Memory B cell (primary cell): ENCODE measurements around the gene ACTG2.
"Not testable (repeated sequence)": the region's sequence is repeated elsewhere in the genome, so short reads cannot be mapped to it uniquely, and the experiment has no call there.

ENCODE experiments used
- ATAC-seq: fragments of 150-1000 bp; cut with Tn5 transposase; 2 replicates; pipeline ENCODE4 v1.10.0; 2021; ENCODE audit warnings: low read depth, mild to moderate bottlenecking, moderate library complexity
- DNase-seq, 2 donors: peaks; one replicate each; pipeline ENCODE4 v3.0.0; 2022; ENCODE audit warnings: low spot score in 2 of 2
- H3K27ac Mint-ChIP-seq: one replicate; pipeline ENCODE4 v1.8.0; 2022; ENCODE audit warnings: mild to moderate bottlenecking, moderate library complexity, mixed read lengths
- H3K27me3 Mint-ChIP-seq: one replicate; pipeline ENCODE4 v1.8.0; 2022; ENCODE audit warnings: mixed read lengths
- H3K36me3 Mint-ChIP-seq: one replicate; pipeline ENCODE4 v1.8.0; 2022; ENCODE audit warnings: mild to moderate bottlenecking, mixed read lengths
- H3K4me1 Mint-ChIP-seq: one replicate; pipeline ENCODE4 v1.8.0; 2022; ENCODE audit warnings: mixed read lengths
- H3K4me3 Mint-ChIP-seq: one replicate; pipeline ENCODE4 v1.8.0; 2022; ENCODE audit warnings: mild to moderate bottlenecking, moderate library complexity, mixed read lengths
- H3K9me3 Mint-ChIP-seq: one replicate; pipeline ENCODE4 v1.8.0; 2022; ENCODE audit warnings: mixed read lengths

Gene ACTG2

DNA sequence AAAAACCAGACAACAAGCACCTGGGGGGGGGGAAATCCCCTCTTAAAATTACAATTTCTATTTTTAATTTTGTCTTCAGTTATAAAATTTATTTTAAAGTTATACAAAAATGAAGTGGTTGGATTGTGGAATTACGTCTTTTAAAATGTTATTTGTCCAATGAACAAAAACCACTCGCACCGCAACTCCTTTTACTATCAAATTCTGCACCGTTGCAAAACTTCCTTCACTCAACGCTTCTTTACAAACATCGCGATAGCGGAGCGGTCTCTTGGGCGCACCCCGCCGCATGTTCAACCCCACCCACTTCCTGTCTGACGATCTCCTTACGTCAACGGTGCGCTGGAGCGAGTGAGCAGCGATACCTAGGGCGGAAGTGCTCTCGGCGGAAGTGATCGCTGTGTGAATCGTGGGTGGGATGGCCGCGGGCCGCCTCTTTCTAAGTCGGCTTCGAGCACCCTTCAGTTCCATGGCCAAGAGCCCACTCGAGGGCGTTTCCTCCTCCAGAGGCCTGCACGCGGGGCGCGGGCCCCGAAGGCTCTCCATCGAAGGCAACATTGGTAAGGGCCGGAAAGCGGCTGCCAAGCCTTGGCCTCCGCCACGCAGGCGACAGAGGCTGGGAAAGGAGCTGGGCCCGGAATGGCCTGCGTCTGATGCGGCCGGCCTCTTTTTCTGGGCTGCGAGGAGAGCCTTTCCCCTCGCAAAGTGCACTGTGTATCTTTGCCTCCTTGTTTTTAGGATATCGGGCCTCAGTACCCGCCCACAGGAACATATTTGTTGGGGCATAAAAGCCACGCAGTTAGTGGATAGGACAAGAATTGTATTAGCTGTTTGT lies 33.9 kb downstream of the ACTG2 start, which contains the start of gene DGUOK:
Gene DGUOK (plus strand): TSS at position 388 of the 835 bp plus-strand sequence. CDS start 31 bp downstream, at position 419.
- peak; percentile 87 to 93 for DNase-seq
- no peaks in the 10 kb centered on the region for H3K27me3 Mint-ChIP-seq
- peak within 1 kb of the TSS; percentile 92 for H3K4me3 Mint-ChIP-seq
- H3K9me3 Mint-ChIP-seq: no peaks in the 10 kb centered on the region
- peak; percentile 98 for ATAC-seq
- H3K4me1 Mint-ChIP-seq: peaks cover 29% of the 10 kb centered on the region
- H3K27ac Mint-ChIP-seq: peak within 1 kb of the TSS; percentile 98
- H3K36me3 Mint-ChIP-seq: peaks cover 17% of the 10 kb centered on the region

DNA sequence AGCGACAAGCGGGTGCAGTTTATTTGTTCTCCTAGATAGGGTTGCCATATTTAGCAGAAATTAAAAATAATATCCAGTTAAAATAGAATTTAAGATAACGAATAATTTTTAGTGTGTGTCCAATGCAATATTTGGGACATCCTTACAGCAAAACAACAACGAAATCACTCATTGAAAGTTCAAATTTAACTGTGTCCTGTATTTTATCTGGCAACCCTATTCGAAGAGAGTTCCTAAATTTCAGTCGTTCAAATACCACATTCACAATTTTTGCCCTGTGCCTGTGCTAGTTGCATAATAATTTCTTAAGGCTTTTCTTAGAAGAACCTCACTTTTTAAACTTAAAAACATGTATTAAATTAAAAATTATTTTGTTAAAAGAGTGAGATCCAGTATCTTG lies 34.5 kb downstream of the ACTG2 start:
- Mint-ChIP-seq H3K36me3 (peaks cover 23% of the 10 kb centered on the region), H3K4me1 (peaks cover 35% of the 10 kb centered on the region), H3K27ac (peak overlapping the region; percentile 98), H3K4me3 (peak overlapping the region; percentile 92), H3K27me3 (no peaks in the 10 kb centered on the region), H3K9me3 (no peaks in the 10 kb centered on the region)
- no peak for ATAC-seq
- no peak for DNase-seq

DNA sequence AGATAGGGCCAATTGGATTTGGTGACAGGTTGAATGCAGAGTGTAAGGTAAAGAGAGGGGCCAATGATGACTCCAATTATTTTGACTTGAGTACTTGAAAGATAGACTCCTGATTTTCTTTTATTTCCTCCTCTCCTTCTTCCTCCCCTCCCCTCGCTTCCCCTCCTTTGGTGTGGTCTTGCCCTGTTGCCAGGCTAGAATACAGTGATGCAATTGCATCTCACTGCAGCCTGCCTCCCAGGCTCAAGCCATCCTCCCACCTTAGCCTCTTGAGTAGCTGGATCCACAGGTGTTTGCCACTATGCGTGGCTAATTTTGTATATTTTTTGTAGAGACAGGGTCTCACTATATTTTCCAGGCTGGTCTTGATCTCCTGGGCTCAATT lies 36.1 kb downstream of the ACTG2 start:
- no peak for ATAC-seq
- Mint-ChIP-seq H3K9me3 (no peaks in the 10 kb centered on the region), H3K4me3 (no peak overlapping the region), H3K27ac (peak overlapping the region; percentile 83), H3K27me3 (no peaks in the 10 kb centered on the region), H3K4me1 (peaks cover 40% of the 10 kb centered on the region), H3K36me3 (peaks cover 28% of the 10 kb centered on the region)
- no peak for DNase-seq

DNA sequence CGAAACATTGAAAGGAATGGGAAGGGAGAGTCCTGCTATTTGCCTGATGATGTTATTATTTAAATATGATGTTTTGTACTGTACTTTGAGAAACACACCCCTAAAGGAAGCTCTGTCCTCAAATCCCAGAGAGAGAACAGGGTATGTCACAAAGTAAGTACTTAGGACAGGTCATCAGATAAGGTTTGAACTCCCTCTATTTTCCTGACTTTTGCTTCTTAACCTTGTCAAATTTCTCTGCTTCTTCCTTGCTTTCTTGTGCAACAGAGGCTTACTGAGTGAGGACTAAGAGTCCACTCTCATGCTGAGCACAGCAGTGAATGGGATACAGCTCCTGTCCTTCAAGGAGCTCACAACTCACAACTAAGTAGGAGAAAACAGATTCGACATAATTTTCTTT lies 37.6 kb downstream of the ACTG2 start:
- H3K4me3 Mint-ChIP-seq: no peak overlapping the region
- peaks cover 43% of the 10 kb centered on the region for H3K4me1 Mint-ChIP-seq
- H3K27ac Mint-ChIP-seq: peak overlapping the region; percentile 83
- ATAC-seq: no peak
- H3K27me3 Mint-ChIP-seq: no peaks in the 10 kb centered on the region
- peaks cover 29% of the 10 kb centered on the region for H3K36me3 Mint-ChIP-seq
- H3K9me3 Mint-ChIP-seq: no peaks in the 10 kb centered on the region
- no peak for DNase-seq

DNA sequence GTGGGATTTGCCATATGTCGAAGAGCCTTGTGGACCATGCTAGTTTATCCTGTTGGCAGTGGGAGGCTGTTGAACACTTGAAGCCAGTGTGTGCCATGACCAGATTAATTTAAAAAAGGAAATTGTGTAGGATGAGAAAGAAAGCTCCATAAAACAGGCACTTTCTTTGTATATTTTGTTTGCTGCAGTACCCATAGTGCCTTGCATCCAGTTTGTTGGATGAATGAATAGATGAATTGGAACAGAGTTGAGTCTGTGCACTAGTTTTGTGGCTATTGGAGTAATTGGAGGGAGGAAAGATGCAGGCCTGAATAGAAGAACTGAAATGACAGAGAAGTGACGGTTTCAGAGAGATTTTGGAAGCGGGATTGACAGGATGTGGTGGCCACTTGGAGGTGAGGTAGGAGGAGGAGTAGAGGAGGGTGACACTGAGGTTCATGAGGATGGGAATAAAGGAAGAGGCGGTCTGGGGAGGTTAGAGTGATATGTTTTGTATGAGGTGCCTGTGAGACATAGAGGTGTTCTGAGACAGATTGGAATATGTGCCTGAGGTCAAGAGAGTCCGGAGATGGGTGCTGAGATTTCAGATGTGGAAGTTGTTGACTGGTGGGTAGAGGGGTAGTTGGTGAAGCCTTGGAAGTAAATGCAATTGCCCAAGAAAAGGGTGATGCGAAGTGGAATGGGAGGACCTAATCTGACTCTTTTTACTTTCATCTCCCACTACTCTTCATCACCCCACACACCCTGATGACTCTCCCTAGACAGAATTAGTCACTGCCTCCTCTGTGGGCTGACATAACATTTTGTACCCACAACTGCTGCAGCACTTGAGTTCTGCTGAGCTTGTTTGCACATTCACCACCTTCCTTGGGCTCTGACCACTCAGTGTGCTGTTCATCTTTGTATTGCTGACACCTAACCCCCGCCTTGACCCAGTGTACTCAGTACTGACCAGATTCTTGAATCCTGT lies 39.0 kb downstream of the ACTG2 start:
- ATAC-seq (no peak), DNase-seq (no peak)
- Mint-ChIP-seq H3K4me3 (no peak overlapping the region), H3K9me3 (no peaks in the 10 kb centered on the region), H3K27ac (peak overlapping the region; percentile 19), H3K36me3 (peaks cover 35% of the 10 kb centered on the region), H3K4me1 (peaks cover 49% of the 10 kb centered on the region), H3K27me3 (no peaks in the 10 kb centered on the region)

DNA sequence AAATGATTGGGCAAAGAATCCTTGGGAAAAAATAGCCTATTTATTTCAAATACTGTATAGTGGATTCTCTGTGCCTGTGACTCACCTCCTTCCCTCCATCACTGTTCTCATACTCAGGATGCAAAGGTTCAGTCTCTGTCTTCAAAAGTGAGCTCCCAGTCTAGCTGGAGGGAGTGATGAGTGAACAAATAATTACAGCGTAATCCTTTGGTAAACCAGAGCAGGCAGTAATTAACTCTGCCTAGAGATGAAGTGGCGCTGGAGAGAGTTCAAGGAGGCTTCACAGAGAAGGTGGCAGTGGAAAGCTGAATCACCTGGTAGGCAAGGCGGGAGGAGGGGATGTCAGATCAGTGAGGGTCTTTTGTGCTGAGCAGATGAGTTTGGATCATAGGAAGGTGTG lies 40.4 kb downstream of the ACTG2 start:
- Mint-ChIP-seq H3K9me3 (no peaks in the 10 kb centered on the region), H3K36me3 (peaks cover 38% of the 10 kb centered on the region), H3K4me1 (peaks cover 57% of the 10 kb centered on the region), H3K4me3 (no peak overlapping the region), H3K27ac (no peak overlapping the region), H3K27me3 (no peaks in the 10 kb centered on the region)
- DNase-seq: no peak
- ATAC-seq: no peak

DNA sequence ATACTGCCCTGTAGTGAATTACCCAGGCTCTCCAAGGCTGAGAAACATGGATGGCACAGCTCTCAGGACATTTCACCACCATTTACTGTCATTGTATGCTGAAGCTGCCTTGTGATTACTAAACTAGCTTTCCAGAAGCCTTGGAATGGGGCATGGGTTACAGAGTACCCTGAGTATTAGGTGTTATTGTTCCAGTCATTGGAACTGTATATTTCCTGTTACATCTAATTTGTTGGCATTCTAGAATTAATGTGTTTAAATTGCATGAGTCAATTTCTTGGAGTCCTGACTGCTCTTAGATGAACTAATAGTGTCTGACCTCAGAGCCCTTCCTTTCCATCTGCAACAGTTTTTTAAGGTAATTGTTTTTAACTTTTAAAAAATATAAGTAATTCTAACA lies 42.8 kb downstream of the ACTG2 start:
- no peaks in the 10 kb centered on the region for H3K9me3 Mint-ChIP-seq
- DNase-seq (no peak), ATAC-seq (no peak)
- peaks cover 43% of the 10 kb centered on the region for H3K4me1 Mint-ChIP-seq
- no peak overlapping the region for H3K4me3 Mint-ChIP-seq
- H3K27ac Mint-ChIP-seq: no peak overlapping the region
- no peaks in the 10 kb centered on the region for H3K27me3 Mint-ChIP-seq
- peaks cover 35% of the 10 kb centered on the region for H3K36me3 Mint-ChIP-seq

DNA sequence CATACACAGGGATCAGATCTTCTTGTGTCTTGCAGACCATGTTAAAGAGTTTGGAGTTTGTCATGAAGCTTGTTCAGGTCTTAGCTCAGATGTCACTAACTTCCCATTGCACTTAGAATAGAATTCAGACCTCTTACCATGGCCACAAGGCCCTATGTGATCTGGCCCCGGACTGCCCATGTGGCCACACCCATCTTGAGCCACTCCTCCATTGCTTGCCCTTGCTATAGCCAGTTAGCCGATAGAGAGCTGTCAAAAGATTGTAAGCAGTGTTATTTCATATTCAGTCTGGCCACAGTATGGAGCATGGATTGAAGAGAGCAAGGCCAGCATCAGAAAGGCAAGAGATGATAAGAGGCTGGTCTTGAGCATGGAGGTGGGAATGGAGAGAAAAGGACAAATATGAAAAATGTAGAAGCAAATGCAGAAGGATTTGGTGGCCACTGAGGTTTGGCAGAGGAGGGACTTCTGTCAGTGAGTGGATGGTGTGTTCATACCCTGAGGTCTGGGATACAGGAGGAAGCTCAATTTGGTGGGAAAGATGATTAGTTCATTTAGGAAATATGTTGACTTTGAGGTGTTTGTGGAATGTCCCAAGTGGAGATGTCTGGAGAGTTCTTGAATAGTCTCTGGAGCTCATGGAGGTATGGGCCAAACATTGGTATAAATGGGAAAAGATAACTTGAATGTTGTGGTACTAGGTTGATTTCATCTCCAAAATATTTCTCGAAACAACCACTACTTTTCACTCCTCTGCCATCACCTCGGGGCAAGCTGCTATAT lies 44.5 kb downstream of the ACTG2 start:
- DNase-seq: no peak
- H3K4me1 Mint-ChIP-seq: peaks cover 36% of the 10 kb centered on the region
- H3K36me3 Mint-ChIP-seq: peaks cover 25% of the 10 kb centered on the region
- no peak for ATAC-seq
- H3K4me3 Mint-ChIP-seq: no peak overlapping the region
- no peaks in the 10 kb centered on the region for H3K27me3 Mint-ChIP-seq
- H3K27ac Mint-ChIP-seq: peak overlapping the region; percentile 29
- H3K9me3 Mint-ChIP-seq: no peaks in the 10 kb centered on the region

DNA sequence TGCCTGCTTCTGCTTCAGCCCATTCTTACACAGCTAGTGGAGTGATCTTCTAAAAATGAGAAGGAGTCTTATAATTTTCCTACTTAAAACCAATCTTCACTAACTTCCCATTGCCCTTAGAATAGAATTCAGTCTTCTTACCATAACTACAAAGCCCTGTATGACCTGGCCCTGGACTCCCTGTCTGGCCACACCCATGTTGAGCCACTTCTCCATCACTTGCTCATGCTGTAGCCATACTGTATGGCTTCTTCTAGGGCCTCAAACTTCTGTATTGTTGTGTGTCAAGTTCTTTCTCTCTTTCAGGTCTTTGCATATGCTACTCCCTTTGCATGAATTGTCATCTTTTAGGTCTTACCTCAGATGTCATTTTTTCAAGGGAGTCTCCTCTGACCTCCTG lies 45.1 kb downstream of the ACTG2 start:
- peaks cover 26% of the 10 kb centered on the region for H3K36me3 Mint-ChIP-seq
- no peaks in the 10 kb centered on the region for H3K27me3 Mint-ChIP-seq
- ATAC-seq (no peak), DNase-seq (no peak)
- H3K27ac Mint-ChIP-seq: peak overlapping the region; percentile 12
- H3K4me1 Mint-ChIP-seq: peaks cover 35% of the 10 kb centered on the region
- H3K9me3 Mint-ChIP-seq: no peaks in the 10 kb centered on the region
- H3K4me3 Mint-ChIP-seq: no peak overlapping the region

DNA sequence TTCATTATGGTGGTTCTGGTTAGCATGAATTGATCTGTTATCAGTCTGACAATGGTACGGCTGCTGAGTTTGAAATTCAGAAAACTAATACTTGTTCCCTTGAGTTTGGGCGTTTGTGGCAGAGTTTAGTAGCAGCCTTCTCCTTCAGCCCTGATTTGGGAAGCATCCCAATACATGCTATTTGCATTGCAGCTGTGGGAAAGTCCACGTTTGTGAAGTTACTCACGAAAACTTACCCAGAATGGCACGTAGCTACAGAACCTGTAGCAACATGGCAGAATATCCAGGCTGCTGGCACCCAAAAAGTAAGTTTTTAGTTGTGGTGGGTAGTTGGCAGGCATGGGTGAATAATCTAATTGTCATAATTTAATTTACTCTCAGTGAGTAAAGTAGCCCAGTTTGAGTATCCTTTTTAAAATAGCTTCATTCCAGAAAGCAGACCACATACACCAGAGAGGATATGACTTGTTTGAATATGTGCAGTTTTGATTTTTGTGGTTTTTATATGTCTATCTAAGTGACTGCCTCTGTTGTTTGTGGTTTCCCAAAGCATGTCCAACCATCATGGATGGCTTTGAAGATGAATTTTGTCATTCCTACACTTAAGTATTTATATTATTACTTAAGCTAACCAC lies 46.0 kb downstream of the ACTG2 start:
- Mint-ChIP-seq H3K9me3 (no peaks in the 10 kb centered on the region), H3K4me3 (no peak overlapping the region), H3K36me3 (peaks cover 22% of the 10 kb centered on the region), H3K27me3 (no peaks in the 10 kb centered on the region), H3K27ac (peak overlapping the region; percentile 52), H3K4me1 (peaks cover 31% of the 10 kb centered on the region)
- ATAC-seq (no peak), DNase-seq (no peak)

DNA sequence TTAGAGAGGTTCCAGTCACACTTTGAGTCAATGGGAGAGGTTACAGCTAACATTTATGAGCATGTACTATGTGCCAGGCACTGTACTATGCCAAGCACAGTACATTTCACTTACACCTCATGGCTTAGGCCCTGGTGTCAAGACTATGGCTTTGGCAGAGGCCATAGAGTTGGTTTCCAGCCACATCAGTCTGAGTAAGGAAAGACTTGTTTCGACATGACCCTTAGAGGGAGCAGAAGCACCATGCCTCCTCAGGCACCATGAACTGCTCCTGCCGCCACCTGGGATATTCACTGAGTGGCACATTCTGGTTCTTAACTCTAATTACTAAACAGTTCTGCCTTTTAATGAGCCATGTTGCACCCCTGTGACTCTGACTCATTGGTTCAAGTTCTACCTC lies 46.6 kb downstream of the ACTG2 start:
- H3K4me1 Mint-ChIP-seq: peaks cover 31% of the 10 kb centered on the region
- H3K27ac Mint-ChIP-seq: peak overlapping the region; percentile 48
- no peak for DNase-seq

DNA sequence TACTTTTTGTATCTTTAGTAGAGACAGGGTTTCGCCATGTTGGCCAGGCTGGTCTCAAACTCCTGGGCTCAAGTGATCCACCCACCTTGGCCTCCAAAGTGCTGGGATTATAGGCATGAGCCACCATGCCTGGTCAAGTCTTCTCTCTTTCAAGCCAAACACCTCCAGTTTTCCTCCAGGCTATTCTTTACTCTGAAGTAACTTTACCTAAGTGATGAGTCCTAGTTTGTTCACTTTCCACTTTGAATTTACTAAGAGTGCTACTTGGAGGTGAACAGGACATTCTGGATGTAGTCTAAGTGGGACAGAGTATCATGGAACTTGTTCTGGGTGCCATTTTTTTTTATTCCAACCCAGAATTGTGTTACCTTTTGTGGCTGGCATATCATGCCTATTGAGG lies 47.3 kb downstream of the ACTG2 start:
- H3K27ac Mint-ChIP-seq: peak overlapping the region; percentile 48
- ATAC-seq, H3K27me3 Mint-ChIP-seq, H3K9me3 Mint-ChIP-seq, DNase-seq, H3K4me3 Mint-ChIP-seq: not testable (repeated sequence)
- H3K4me1 Mint-ChIP-seq: peaks cover 35% of the 10 kb centered on the region
- H3K36me3 Mint-ChIP-seq: peaks cover 23% of the 10 kb centered on the region

More for the DNA sequence above, 46.6 kb downstream of the ACTG2 start:
- Mint-ChIP-seq H3K27me3 (no peaks in the 10 kb centered on the region), H3K4me3 (no peak overlapping the region), H3K36me3 (peaks cover 20% of the 10 kb centered on the region), H3K9me3 (no peaks in the 10 kb centered on the region)
- ATAC-seq: peak; percentile 32

DNA sequence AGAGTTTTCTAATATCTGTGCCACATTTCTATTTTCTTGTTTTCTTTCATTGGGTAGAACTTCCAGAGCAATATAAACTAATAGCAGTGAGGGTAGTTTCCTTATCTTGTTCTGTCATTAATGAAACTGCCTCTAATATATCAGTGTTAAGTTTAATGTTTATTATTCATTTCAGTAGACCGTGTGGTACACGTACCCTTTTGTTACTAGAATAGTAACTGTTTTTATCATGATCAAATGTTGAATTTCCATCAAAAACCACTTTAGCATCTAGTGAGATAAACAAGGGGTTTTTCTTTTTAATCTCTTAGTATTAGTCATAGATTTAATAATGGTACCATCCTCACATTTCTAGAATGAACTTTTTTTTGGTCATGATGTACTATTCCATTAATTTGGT lies 49.9 kb downstream of the ACTG2 start:
- no peak for ATAC-seq
- Mint-ChIP-seq H3K9me3 (no peaks in the 10 kb centered on the region), H3K4me1 (peaks cover 21% of the 10 kb centered on the region), H3K27me3 (no peaks in the 10 kb centered on the region), H3K27ac (no peak overlapping the region), H3K4me3 (no peak overlapping the region), H3K36me3 (peaks cover 16% of the 10 kb centered on the region)
- no peak for DNase-seq
